Gastrocnemius medialis (tissue), 4 donors: ENCODE measurements around the gene ZBTB47.

Experiments
- POLR2A ChIP-seq, 2 donors: fragments of 450-650 bp; IDR thresholded peaks; one replicate each; pipeline ENCODE4 v1.6.1; 2017; ENCODE audit warnings: antibody characterized with exemption in 2 of 2, mild to moderate bottlenecking in 2 of 2, moderate library complexity in 2 of 2
- TF ChIP-seq, protein P1 (sequence below), 5 experiments: fragments of 450-650 bp in 3 of 5; fragments of 200-600 bp in 2 of 5; sonication (generic) in 2 of 5; IDR thresholded peaks in 4 of 5; conservative IDR thresholded peaks in 1 of 5; 1 replicate in 4 of 5; 2 replicates in 1 of 5; pipeline ENCODE4 v1.5.1; 2016 to 2019; ENCODE audit warnings: antibody characterized with exemption in 5 of 5, mild to moderate bottlenecking in 3 of 5, moderate library complexity in 3 of 5

DNA sequence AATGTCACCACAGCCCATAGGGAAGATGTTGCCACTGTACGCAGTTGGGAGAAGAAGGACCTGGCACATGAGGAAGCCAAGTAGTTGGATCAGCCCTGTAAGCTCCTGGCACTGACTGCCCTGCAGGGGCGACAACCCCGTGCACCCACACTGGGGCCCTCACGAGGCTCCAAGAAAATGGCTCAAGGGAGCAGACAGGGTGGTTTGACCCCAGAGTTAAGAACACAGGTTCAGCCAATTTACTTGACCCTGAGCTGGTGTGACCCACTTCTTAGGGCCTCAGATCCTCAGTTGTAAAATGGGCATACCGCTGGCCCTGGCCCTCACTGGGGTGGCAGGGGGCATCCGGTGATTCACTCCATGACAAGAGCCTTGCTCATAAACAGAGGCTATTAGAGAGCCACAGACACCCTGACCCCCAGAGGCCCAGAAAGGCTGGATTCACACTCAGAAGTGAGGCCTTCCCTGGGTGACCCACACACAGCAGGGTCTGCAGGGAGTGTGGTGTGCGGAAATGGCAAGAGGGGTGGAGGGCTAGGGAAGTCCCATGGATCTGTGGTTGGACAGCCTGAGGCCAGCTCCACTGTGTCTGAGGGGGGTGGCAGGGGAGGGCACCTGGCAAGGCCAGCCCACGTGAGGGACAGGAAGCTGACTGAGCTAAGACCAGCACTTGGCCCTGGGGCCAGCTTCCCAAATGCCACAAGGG is 50.8 kb downstream of the ZBTB47 start:
- TF ChIP-seq, protein P1, sequence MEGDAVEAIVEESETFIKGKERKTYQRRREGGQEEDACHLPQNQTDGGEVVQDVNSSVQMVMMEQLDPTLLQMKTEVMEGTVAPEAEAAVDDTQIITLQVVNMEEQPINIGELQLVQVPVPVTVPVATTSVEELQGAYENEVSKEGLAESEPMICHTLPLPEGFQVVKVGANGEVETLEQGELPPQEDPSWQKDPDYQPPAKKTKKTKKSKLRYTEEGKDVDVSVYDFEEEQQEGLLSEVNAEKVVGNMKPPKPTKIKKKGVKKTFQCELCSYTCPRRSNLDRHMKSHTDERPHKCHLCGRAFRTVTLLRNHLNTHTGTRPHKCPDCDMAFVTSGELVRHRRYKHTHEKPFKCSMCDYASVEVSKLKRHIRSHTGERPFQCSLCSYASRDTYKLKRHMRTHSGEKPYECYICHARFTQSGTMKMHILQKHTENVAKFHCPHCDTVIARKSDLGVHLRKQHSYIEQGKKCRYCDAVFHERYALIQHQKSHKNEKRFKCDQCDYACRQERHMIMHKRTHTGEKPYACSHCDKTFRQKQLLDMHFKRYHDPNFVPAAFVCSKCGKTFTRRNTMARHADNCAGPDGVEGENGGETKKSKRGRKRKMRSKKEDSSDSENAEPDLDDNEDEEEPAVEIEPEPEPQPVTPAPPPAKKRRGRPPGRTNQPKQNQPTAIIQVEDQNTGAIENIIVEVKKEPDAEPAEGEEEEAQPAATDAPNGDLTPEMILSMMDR (IDR thresholded peaks at IDR 0.05 in 4 of 5, conservative IDR thresholded peaks at IDR 0.05 in 1 of 5) = no peak
- no peak for TF ChIP-seq POLR2A (IDR thresholded peaks at IDR 0.05)
